Stimulated activated CD4-positive, alpha-beta T cell treated with anti-CD3 and anti-CD28 coated beads, Interleukin-4, amount 100 ng/mL, for 1 hour (primary cell): ENCODE data around the gene PPFIA3.
"Not testable (repeated sequence)": the region's sequence is repeated elsewhere in the genome, so short reads cannot be mapped to it uniquely, and the experiment has no call there.

ENCODE experiments used
- DNase-seq: peaks from one replicate; pipeline ENCODE4 v3.0.0-alpha.2; 2020

The PPFIA3 gene

GRCh38 chr19:49125025-49125731 is 5.8 kb downstream of the PPFIA3 start:
- no peak for DNase-seq

DNA sequence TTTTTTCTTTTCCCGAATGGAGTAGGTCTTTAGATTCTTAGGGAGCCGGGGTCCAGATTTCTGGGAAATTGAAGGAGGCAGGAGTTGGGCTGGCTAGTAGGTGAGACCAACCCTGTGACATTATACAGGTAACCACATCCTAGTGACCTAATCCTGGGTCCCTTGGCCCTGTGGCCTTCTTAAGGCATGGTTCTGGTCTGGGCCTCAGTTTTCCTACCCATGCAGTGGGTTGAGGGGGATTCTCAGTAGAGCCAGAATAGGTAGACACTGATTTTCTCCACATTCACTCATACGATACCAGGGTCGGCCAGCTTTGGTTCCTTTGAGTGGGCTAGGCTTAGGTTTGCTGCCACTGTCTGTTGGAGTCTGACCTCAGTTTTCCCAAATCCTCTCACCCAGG is 7.2 kb downstream of the PPFIA3 start:
- DNase-seq = no peak

DNA sequence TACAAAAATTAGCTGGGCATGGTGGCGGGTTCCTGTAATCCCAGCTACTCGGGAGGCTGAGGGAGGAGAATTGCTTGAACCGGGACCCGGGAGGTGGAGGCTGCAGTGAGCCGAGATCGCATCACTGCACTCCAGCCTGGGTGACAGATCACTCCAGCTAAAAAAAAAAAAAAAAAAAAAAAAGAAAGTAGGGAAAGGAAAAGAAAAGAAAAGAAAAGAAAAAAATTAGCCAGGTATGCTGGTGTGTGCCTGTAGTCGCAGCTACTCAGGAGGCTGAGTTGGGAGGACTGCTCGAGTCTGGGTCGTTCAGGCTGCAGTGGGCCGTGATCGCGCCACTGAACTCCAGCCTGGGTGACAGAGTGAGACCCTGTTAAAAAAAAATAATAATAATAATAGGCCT is 7.9 kb downstream of the PPFIA3 start:
- DNase-seq = not testable (repeated sequence)

- DNase-seq = peak; percentile 93
Measured at GRCh38 chr19:49127674-49128544, 8.6 kb downstream of the PPFIA3 start.

DNA sequence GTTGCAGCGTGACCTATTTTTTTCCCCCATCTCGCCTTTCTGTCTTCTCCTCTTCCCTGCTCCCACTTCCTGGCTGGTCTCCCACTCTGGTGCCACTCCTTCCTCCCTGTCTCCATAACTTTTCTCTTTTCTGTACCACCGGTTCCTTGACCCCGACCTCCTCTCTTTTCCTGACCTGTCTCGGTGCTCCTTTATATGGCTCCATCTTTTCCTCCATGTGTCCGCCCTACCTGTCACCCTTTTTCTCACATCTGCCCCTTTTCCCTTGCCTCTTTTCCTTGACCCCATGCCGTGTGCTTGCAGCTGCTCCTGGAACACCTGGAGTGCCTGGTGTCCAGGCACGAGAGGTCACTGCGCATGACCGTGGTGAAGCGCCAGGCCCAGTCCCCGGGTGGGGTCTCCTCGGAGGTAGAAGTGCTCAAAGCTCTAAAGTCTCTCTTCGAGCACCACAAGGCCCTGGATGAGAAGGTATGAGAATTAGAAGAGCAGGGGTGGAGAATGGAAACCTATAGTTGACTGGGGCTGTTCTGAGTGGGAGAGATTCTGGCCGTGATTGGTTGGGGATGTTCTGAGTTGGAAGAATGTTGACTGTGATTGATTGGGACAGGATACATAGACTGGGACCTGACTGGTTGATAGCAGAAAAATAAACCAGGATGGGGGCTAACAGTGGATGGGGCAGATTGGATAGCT is 9.3 kb downstream of the PPFIA3 start:
- no peak for DNase-seq

DNA sequence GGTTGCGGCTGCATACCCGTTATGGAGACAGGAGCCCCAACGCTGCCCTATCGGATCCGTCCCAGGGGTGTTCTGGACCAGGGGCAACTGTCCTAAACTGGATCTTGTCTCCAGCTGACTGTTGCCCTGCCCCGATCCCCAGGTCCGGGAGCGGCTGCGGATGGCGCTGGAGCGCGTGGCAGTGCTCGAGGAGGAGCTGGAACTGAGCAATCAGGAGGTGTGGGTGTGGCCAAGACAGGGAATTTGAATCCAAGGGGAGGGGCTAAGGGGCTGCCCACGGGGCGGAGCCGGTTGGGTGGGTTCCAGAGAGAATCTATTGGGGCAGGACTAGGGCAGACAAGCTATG is 9.9 kb downstream of the PPFIA3 start:
- DNase-seq = no peak

GRCh38 chr19:49130325-49130724 is 11.0 kb downstream of the PPFIA3 start:
- no peak for DNase-seq

GRCh38 chr19:49132974-49133609 is 13.7 kb downstream of the PPFIA3 start:
- DNase-seq = peak; percentile 39

- peak; percentile 60 for DNase-seq
Measured at GRCh38 chr19:49133621-49134454, 14.5 kb downstream of the PPFIA3 start.

GRCh38 chr19:49135686-49136085 is 16.3 kb downstream of the PPFIA3 start:
- no peak for DNase-seq

- no peak for DNase-seq
Measured at GRCh38 chr19:49136771-49137171, 17.4 kb downstream of the PPFIA3 start.

DNA sequence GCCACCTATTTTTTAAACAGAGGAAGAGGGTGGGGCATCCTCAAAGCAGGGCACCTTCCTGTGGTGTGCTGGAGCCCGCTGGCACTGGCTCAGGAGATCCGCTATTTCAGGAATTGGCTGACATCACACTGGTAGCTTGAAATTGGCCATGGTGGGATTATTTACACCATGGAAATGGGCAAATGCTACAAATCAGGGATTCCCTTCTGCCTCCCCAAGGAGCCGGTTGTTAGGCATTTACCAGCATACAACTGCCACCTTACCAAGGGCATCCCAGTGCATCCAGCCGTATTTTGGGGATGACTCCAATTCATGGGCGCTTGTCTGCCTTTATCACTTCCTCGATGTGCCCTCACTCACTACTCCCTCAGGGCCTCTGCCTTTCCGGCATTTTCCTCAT is 21.6 kb downstream of the PPFIA3 start:
- no peak for DNase-seq

DNA sequence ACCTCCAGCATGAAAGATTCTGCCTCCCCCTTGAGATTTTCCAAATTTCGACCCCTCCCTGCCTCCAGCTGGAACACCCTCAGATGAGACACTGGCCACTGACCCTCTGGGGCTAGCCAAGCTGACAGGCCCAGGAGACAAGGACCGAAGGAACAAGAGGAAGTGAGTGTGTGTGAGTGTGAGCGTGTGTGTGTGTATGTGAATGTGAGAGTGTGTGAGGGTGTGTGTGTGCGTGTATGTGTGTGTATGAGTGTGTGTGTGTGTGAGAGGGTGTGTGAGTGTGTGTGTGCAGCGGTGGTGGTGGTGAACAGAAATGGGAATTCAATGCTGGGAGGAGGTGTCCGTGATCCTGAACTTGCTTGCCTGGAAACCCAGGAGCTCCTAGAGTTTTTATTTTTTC is 22.0 kb downstream of the PPFIA3 start:
- no peak for DNase-seq

DNA sequence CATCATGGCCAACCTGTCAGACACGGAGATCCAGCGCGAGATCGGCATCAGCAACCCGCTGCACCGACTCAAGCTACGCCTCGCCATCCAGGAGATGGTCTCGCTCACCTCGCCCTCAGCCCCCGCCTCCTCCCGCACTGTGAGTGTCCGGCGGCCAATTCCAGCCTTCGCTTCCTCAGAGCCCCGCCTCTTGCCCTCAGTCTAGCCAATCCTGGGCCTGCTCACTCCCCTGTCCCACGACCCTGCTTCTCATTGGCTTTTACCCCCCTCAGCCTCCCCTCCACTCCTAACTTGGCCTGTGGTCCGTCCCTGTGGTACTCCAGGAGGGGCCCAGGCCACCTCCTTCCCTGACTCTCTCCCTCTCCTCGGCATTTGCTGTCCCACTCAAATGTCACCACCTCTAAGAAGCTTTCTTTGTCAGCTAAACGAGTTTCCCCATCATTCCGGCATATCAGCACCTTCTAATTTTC is 23.6 kb downstream of the PPFIA3 start:
- peak; percentile 65 for DNase-seq

DNA sequence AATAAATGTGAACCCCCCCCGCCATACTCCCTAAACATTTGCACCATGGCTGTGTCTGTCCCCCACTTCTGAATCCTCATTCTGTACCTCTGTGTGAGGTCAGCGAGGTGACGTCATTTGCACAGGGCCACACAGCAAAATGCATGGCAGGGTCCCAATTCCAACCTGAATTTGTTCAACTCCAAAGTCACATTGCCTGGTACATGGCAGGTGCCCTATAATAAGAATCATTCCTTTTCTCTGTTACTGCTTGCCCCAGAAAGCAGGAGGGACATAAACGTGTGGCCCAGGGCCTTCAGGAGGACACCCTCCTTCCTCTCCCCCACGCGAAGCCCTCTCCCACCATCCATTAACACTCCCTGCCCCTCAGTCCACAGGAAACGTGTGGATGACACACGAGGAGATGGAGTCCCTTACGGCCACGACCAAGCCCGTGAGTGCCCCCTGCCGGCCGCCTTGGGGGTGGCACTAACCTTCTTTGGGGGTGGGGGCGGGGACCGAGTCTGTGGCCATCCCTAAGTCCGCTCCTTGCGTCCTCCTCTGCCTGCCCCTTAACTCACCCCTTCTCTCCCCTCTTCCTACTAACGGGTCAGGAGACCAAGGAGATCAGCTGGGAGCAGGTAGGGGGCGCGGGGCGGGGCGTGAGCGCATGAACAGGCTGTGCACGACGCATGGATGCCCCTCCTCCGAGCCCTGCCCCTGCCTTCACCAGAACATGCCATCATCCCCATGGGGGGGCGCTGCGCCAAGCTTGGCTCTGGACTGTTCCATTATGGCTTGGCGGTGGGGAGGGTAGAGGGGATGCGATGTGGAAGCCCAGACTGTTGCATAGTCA is 26.4 kb downstream of the PPFIA3 start:
- peak; percentile 79 for DNase-seq

- not testable (repeated sequence) for DNase-seq
Measured at GRCh38 chr19:49146408-49146770, 27.0 kb downstream of the PPFIA3 start.

DNA sequence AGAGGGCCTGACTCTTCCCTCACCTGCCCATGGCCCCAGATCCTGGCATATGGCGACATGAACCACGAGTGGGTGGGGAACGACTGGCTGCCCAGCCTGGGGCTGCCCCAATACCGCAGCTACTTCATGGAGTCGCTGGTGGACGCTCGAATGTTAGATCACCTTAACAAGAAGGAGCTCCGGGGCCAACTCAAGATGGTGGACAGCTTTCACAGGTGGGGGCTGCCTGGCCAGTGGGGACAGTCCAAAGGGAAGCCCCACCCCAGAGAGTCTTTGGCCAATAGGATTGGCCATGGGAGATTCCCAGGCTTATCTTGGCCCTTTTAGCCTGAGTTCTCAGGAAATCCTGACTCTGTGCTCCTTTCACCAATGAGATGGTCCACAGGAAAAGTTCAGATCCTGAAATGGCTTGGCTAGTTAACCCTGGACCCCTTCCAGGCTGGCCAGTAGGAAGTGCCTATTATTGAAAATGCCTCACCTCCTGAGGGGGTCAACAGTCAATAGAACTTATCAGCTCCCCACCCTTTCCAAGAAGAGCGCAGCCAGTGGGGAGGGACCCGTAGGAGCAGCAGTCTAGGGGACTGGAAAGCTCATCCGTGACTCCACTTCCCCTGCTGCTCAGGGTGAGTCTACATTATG is 28.8 kb downstream of the PPFIA3 start:
- DNase-seq = no peak

- peak; percentile 82 for DNase-seq
Measured at GRCh38 chr19:49148784-49149651, 29.7 kb downstream of the PPFIA3 start.

DNA sequence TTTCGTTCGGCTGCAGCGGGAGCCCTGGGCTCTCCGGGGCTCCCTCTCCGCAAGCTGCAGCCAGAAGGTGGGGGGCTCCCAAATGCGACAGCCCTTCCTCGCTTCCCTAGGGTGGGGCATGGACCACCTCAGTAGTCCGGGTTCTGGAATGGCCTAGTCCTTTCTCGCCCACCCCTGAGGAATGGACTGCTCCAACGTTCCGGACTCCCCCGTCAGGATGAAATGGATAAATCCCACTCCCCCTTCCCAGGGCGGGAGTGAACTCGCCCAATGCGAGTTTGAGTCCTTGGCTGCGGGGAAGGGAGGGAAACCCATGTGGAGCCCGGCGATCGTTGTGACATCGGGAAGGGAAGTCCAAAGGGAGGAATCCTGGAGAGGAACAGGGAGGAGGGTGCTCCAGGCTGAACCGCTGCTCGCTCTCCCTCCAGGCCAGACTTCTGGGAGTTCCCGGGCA is 30.3 kb downstream of the PPFIA3 start:
- DNase-seq = no peak
